GM19395 (cell line): ENCODE data around the gene RBMY1A1.
"Not testable (repeated sequence)": the region's sequence is repeated elsewhere in the genome, so short reads cannot be mapped to it uniquely, and the experiment has no call there.

Experiments
- ATAC-seq: cut with Tn5 transposase; IDR thresholded peaks from one replicate; pipeline ENCODE4 v1.9.1; 2021; ENCODE audit warnings: mild to moderate bottlenecking, moderate library complexity; ENCODE audit not compliant: unreplicated experiment

The RBMY1A1 gene

DNA sequence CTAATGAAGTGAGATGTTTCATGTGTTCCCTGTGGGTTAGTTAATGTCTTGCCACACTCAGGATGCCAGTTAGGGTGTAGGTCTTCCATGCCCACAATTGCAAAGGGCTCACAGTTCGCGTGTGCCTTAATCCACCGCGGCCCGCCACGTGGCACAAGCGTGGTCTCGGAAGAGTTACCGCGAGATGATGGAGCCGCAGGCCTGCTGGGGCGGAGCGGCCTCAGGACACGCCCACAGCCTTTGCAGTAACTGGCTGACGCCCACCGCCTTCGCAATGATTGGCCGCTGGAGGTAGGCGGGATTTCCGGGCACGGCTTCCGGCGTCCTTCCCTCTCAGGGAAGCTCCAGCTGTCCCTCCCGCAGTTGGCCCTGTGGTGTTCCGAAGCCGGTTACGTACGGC, at the start of gene RBMY1A1:
RBMY1A1 (plus strand) TSS at position 301 of the 400 bp plus-strand sequence. CDS start 2,013 bp downstream, outside the sequence.
- not testable (repeated sequence) for ATAC-seq

GRCh38 chrY:21511038-21511437, 23.6 kb upstream of the RBMY1A1 start, which contains the start of gene RBMY1B:
TSS of gene RBMY1B (plus strand) at chrY:21511338. CDS start at chrY:21513351, 2,013 bp downstream.
- not testable (repeated sequence) for ATAC-seq

GRCh38 chrY:21559316-21559984, 24.8 kb downstream of the RBMY1A1 start:
- not testable (repeated sequence) for ATAC-seq

- no peak for ATAC-seq
Observed at GRCh38 chrY:21585449-21585848, 50.8 kb downstream of the RBMY1A1 start.

GRCh38 chrY:21586454-21586853, 51.8 kb downstream of the RBMY1A1 start:
- not testable (repeated sequence) for ATAC-seq

DNA sequence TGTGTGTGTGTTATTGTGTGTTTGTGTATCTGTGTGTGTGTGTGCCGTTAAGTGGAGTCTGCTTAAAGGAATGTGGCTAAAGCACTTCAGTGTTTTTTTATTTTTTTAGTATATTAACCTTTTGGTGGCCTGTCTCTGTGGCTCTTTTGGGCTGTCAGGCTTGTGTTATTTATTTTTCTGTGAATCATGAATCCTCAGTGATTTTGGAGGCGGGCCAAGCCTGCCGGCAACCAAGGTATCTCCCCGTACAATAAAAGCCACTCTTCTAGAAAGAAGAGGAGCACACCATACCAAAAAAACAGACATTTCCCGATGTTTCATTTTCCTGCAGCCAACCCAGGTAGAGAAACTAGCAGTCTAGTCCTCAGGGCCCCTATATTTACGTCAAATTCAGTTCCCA, 57.4 kb downstream of the RBMY1A1 start:
- no peak for ATAC-seq

DNA sequence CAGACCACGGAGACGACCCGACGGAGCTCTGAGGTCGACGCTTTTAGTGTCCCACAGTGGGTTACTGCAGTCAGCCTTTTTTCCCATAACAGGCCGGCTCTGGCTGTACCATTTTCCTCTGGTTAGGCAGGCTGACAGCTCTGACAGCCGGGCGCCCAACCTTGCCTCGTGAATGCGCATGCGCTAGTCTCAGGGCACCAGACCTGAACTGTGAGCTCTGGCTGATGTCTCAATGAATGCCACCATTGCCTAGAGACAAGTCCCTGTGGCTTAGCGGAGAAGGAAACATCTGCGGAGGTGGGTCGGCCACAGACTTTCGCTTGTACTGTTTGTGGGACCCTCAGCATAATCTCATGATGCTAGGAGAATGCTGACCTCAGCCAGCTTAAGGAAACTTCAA, 61.6 kb downstream of the RBMY1A1 start:
- ATAC-seq, result not testable (repeated sequence)
